B cell (primary cell): ENCODE results near the gene VPS26A. TPM values are rescaled to one million over a fixed set of nuclear protein-coding genes. Genes with fewer than 3 reads are reported as not detected.

Source experiments
- ATAC-seq: fragments of 200-7000 bp; cut with Tn5 transposase; one replicate; pipeline ENCODE4 v1.10.0; 2021; ENCODE audit warnings: low read depth, mild to moderate bottlenecking, moderate number of reproducible peaks, moderate library complexity
- CTCF ChIA-PET: fragments of 350-600 bp; sonication (Branson Sonifier 250); formaldehyde crosslinking; loops from one replicate; lab custom pipeline; 2021; ENCODE audit warnings: antibody characterized with exemption, inconsistent platforms; lab: Charles Lee
- POLR2A ChIA-PET: fragments of 350-600 bp; sonication (Branson Sonifier 250); formaldehyde crosslinking; loops from one replicate; lab custom pipeline; 2021; ENCODE audit warnings: antibody characterized with exemption; lab: Charles Lee
- DNase-seq: peaks from one replicate; pipeline ENCODE4 v3.0.0; 2013
- H2AFZ ChIP-seq: 2 replicates; pipeline ENCODE4 v1.6.1; 2012; ENCODE audit warnings: mild to moderate bottlenecking, low read depth, low read length; ENCODE audit not compliant: insufficient read depth, poor library complexity, severe bottlenecking
- H3K27ac ChIP-seq, 2 donors: 1 replicate in 1 of 2; 2 replicates in 1 of 2; pipeline ENCODE4 v1.5.1; 2012 to 2013; ENCODE audit warnings: low read length in 2 of 2, mild to moderate bottlenecking in 2 of 2, moderate library complexity in 1 of 2
- H3K27me3 ChIP-seq, 4 experiments: fragments of 200-600 bp in 1 of 4; sonication (generic) in 1 of 4; replicated peaks in 1 of 4; 1 replicate in 2 of 4; 2 replicates in 2 of 4; pipeline versions ENCODE4 v1.6.1 to v1.7.0; 2013 to 2016; ENCODE audit warnings: low read length in 3 of 4, mild to moderate bottlenecking in 2 of 4, mixed read lengths in 1 of 4, moderate library complexity in 1 of 4; ENCODE audit not compliant: insufficient read depth in 4 of 4, control insufficient read depth in 3 of 4; ENCODE audit errors: control extremely low read depth in 1 of 4
- H3K36me3 ChIP-seq, 2 experiments: replicated peaks in 1 of 2; 1 replicate in 1 of 2; 2 replicates in 1 of 2; pipeline versions ENCODE4 v1.6.1 to v1.7.1; 2013; ENCODE audit warnings: low read length in 1 of 2; ENCODE audit not compliant: insufficient read depth in 2 of 2, control insufficient read depth in 1 of 2; ENCODE audit errors: control extremely low read depth in 1 of 2, extremely low read depth in 1 of 2
- H3K4me1 ChIP-seq, 2 donors: fragments of 200-600 bp in 1 of 2; sonication (generic) in 1 of 2; 1 replicate in 1 of 2; 2 replicates in 1 of 2; pipeline versions ENCODE4 v1.5.1 to v1.6.1; 2013 to 2017; ENCODE audit warnings: low read length in 2 of 2; ENCODE audit not compliant: control insufficient read depth in 2 of 2, insufficient read depth in 2 of 2
- H3K4me2 ChIP-seq: replicated peaks from 2 replicates; pipeline ENCODE3; 2012; ENCODE audit warnings: mild to moderate bottlenecking, low read depth, low read length; ENCODE audit not compliant: poor library complexity, severe bottlenecking
- H3K4me3 ChIP-seq, 5 experiments: fragments of 200-600 bp in 1 of 5; sonication (generic) in 1 of 5; 1 replicate in 3 of 5; 2 replicates in 2 of 5; pipeline versions ENCODE4 v1.5.1 to v1.7.0; 2011 to 2016; ENCODE audit warnings: low read length in 4 of 5, mild to moderate bottlenecking in 4 of 5, low read depth in 2 of 5, control low read depth in 1 of 5, moderate library complexity in 1 of 5; ENCODE audit not compliant: insufficient read depth in 1 of 5; ENCODE audit errors: control extremely low read depth in 1 of 5, extremely low read depth in 1 of 5
- H3K79me2 ChIP-seq: fragments of 200-600 bp; sonication (generic); one replicate; pipeline ENCODE4 v1.6.0; 2016; ENCODE audit warnings: low read length; ENCODE audit not compliant: control insufficient read depth, insufficient read depth
- H3K9ac ChIP-seq: fragments of 200-600 bp; sonication (generic); 2 replicates; pipeline ENCODE4 v1.6.1; 2017; ENCODE audit warnings: mild to moderate bottlenecking, low read length, moderate library complexity
- H3K9me3 ChIP-seq, 3 donors: one replicate each; pipeline versions ENCODE4 v1.6.1 to v1.7.1; 2013; ENCODE audit warnings: low read length in 2 of 3; ENCODE audit not compliant: control insufficient read depth in 2 of 3, insufficient read depth in 1 of 3; ENCODE audit errors: control extremely low read depth in 1 of 3
- H4K20me1 ChIP-seq: 2 replicates; pipeline ENCODE4 v1.6.0; 2012; ENCODE audit warnings: mild to moderate bottlenecking, low read length; ENCODE audit not compliant: insufficient read depth, control insufficient read depth, poor library complexity, severe bottlenecking
- H3K27ac Mint-ChIP-seq: one replicate; pipeline ENCODE4 v1.8.0; 2021; ENCODE audit warnings: mixed read lengths
- H3K27me3 Mint-ChIP-seq: one replicate; pipeline ENCODE4 v1.8.0; 2021; ENCODE audit warnings: mixed read lengths
- H3K4me1 Mint-ChIP-seq: one replicate; pipeline ENCODE4 v1.8.0; 2021; ENCODE audit warnings: mixed read lengths
- H3K4me3 Mint-ChIP-seq: one replicate; pipeline ENCODE4 v1.8.0; 2021; ENCODE audit warnings: mixed read lengths
- H3K9me3 Mint-ChIP-seq: one replicate; pipeline ENCODE4 v1.8.0; 2022; ENCODE audit warnings: mixed read lengths; ENCODE audit not compliant: insufficient read depth
- CTCF ChIP-seq: fragments of 200-600 bp; IDR thresholded peaks from one replicate; pipeline ENCODE4 v1.8.0; 2022; ENCODE audit warnings: antibody characterized with exemption, mild to moderate bottlenecking
- EZH2 ChIP-seq: IDR thresholded peaks from 2 replicates; pipeline ENCODE4 v1.6.1; 2012; ENCODE audit warnings: borderline replicate concordance, low read depth, mild to moderate bottlenecking, moderate library complexity, low read length; ENCODE audit not compliant: insufficient read depth, poor library complexity, severe bottlenecking
- WGBS: methylation state at CpG from one replicate; pipeline ENCODE4 v1.1.5; 2013; ENCODE audit warnings: missing lambda C conversion rate; ENCODE audit not compliant: insufficient coverage; 5-methylcytosine and 5-hydroxymethylcytosine counted together
- intact Hi-C: fragments of 100-400 bp; cut with micrococcal nuclease; formaldehyde crosslinking; loops from one replicate; pipeline ENCODE4 v1.10.0; 2022
- polyA plus RNA-seq: library from polyadenylated mRNA; depleted of rRNA; stranded (reverse); fragments of >200 nt; gene quantifications from 2 replicates; pipeline ENCODE4 v1.2.3, GENCODE V29; 2012
- total RNA-seq, 2 donors: library from RNA; stranded (reverse); fragments of 120-200 nt in 1 of 2; gene quantifications; 1 replicate in 1 of 2; 2 replicates in 1 of 2; pipeline versions ENCODE4 v1.2.3 to v1.2.4, GENCODE V29; 2013 to 2022

VPS26A gene
- total and polyA plus RNA-seq, 2 donors (not counting 1 experiment from before 2014, with no cell fraction given): 5.0 to 29.9 TPM

DNA sequence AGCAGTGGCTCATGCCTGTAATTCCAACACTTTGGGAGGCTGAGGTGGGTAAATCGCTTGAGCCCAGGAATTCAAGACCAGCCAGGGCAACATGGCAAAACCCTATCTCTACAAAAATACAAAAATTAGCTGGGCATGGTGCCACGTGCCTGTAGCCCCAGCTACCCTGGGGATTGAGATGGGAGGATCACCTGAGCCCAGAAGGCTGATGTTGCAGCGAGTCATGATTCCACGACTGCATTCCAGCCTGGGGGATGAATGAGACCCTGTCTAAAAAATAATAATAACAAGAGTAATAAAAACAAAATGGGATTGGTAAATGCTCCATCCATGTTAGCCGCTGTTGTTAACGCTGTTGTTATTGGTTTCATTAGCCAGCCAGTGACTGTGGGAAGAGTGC, 94.9 kb downstream of the VPS26A start:
- Mint-ChIP-seq H3K9me3 (no peaks in the 10 kb centered on the region), H3K4me1 (peaks cover 20% of the 10 kb centered on the region), H3K27me3 (peaks cover 12% of the 10 kb centered on the region), H3K4me3 (no peak overlapping the region), H3K27ac (no peak overlapping the region)
- H3K79me2 ChIP-seq: no peaks in the 10 kb centered on the region
- H3K9ac ChIP-seq: no peak overlapping the region
- peaks cover 13 to 16% of the 10 kb centered on the region in 2 donors for H3K4me1 ChIP-seq
- no peaks in the 10 kb centered on the region for H3K9me3 ChIP-seq
- no peaks in the 10 kb centered on the region for H3K36me3 ChIP-seq
- no peaks in the 10 kb centered on the region for H4K20me1 ChIP-seq
- TF ChIP-seq CTCF (no peak), EZH2 (no peak)
- 100% methylated on average over 2 of the region's 6 CpGs for WGBS
- no peak overlapping the region for H3K27ac ChIP-seq
- no peak overlapping the region for H3K4me3 ChIP-seq
- ChIA-PET CTCF (no interaction called here), POLR2A (no interaction called here)
- ATAC-seq (no peak), DNase-seq (no peak)
- intact Hi-C loops: no loop called here
- no peak overlapping the region for H3K4me2 ChIP-seq
- peaks cover 0 to 5% (median 0%) of the 10 kb centered on the region in 4 experiments for H3K27me3 ChIP-seq
- no peak overlapping the region for H2AFZ ChIP-seq

- 94% methylated on average over 6 of the region's 8 CpGs for WGBS
- Histone ChIP-seq H3K27ac (no peak within 1 kb of the TSS), H2AFZ (no peak within 1 kb of the TSS), H3K4me2 (no peak within 1 kb of the TSS), H3K9ac (no peak within 1 kb of the TSS), H3K4me3 (no peak within 1 kb of the TSS), H3K79me2 (no peaks in the 10 kb centered on the region), H3K36me3 (no peaks in the 10 kb centered on the region), H4K20me1 (no peaks in the 10 kb centered on the region), H3K4me1 (peaks cover 16 to 19% of the 10 kb centered on the region in 2 donors), H3K27me3 (no peaks in the 10 kb centered on the region), H3K9me3 (no peaks in the 10 kb centered on the region)
- POLR2A ChIA-PET: no interaction called here
- CTCF ChIA-PET: interaction anchor here (0.8 to 1.4 kb wide), 2 partner anchors 9 to 11 kb away, joined by 3 read pairs; no protein-coding TSS in a partner anchor
- TF ChIP-seq CTCF: no peak
- no peak for TF ChIP-seq EZH2
- DNase-seq: no peak
- intact Hi-C loops: loop anchor here (5.0 kb wide), 1 partner anchor 98 kb away; the partner anchor contains the start of gene VPS26A
- peaks cover 23% of the 10 kb centered on the region for H3K4me1 Mint-ChIP-seq
- H3K9me3 Mint-ChIP-seq: no peaks in the 10 kb centered on the region
- no peak within 1 kb of the TSS for H3K4me3 Mint-ChIP-seq
- peaks cover 12% of the 10 kb centered on the region for H3K27me3 Mint-ChIP-seq
- H3K27ac Mint-ChIP-seq: no peak within 1 kb of the TSS
- ATAC-seq: no peak
Measured at GRCh38 chr10:69220041-69220451, 96.1 kb downstream of the VPS26A start, which contains the start of gene HKDC1. Gene HKDC1 (plus strand): TSS chr10:69220332. CDS start chr10:69220436, 104 bp downstream.
